ENCODE data around the gene MAN1A1.

MAN1A1 gene

GRCh38 chr6:119283979-119284545 lies 65.5 kb downstream of the MAN1A1 start:
- peaks cover 0 to 15% (median 0%) of the 10 kb centered on the region in 4 donors for H3K4me1 ChIP-seq
- H3K9me3 ChIP-seq = no peaks in the 10 kb centered on the region
- no peaks in the 10 kb centered on the region for H3K27me3 ChIP-seq
- H3K4me3 ChIP-seq = no peak overlapping the region
- intact Hi-C loops (cut with DNase I; ENCODE audit: low total_unique reads) = no loop called here
- TF ChIP-seq, protein P1, sequence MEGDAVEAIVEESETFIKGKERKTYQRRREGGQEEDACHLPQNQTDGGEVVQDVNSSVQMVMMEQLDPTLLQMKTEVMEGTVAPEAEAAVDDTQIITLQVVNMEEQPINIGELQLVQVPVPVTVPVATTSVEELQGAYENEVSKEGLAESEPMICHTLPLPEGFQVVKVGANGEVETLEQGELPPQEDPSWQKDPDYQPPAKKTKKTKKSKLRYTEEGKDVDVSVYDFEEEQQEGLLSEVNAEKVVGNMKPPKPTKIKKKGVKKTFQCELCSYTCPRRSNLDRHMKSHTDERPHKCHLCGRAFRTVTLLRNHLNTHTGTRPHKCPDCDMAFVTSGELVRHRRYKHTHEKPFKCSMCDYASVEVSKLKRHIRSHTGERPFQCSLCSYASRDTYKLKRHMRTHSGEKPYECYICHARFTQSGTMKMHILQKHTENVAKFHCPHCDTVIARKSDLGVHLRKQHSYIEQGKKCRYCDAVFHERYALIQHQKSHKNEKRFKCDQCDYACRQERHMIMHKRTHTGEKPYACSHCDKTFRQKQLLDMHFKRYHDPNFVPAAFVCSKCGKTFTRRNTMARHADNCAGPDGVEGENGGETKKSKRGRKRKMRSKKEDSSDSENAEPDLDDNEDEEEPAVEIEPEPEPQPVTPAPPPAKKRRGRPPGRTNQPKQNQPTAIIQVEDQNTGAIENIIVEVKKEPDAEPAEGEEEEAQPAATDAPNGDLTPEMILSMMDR (IDR thresholded peaks at IDR 0.05) = no peak
- DNase-seq = no peak
- H3K36me3 ChIP-seq = peaks cover 0 to 7% (median 0%) of the 10 kb centered on the region in 3 donors
- H3K27ac ChIP-seq = no peak overlapping the region

DNA sequence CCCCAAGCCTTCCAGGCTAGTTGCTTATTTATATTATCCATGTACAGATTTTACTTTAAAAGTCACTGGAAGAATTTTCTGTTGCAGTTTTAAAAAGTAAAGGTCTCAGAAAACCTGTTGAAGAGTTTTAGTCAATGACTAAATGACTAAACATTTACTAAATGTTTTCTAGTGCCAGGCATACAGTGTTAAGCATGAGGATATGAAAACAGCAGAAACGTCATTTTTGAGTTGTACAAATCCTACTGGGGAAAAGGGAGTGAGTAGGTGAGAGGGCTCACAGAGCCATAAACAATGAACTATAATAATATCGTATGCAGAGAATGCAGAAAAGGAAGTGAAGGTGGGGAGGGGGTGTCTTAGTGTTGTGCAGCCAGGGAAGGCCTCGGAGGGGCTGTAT lies 66.3 kb downstream of the MAN1A1 start:
- H3K4me1 ChIP-seq = peaks cover 0 to 15% (median 0%) of the 10 kb centered on the region in 4 donors
- no peaks in the 10 kb centered on the region for H3K9me3 ChIP-seq
- TF ChIP-seq, protein P1 (IDR thresholded peaks at IDR 0.05) = no peak
- H3K27ac ChIP-seq = no peak overlapping the region
- peaks cover 0 to 7% (median 0%) of the 10 kb centered on the region in 3 donors for H3K36me3 ChIP-seq
- intact Hi-C loops (cut with DNase I; ENCODE audit: low total_unique reads) = no loop called here
- no peaks in the 10 kb centered on the region for H3K27me3 ChIP-seq
- no peak for DNase-seq
- H3K4me3 ChIP-seq = no peak overlapping the region

DNA sequence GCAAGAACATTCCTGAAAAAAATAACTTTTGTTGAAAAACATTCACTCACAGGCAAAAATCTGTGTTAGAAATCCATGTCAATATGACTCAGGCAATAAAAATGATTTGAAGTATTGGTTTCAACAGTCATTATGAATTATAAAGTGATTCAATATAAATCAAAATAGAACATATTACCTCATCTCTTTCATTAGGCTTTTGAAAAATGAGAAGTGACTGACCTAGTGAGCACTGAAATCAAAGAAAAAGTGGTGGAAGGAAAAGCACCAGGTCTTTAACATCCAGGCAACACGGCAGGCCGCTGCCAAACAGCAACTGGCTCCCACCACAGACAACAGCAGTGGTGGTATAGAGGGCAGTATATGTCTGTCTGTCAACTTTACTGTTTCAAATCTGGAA lies 68.9 kb downstream of the MAN1A1 start:
- Histone ChIP-seq H3K27ac (no peak overlapping the region), H3K9me3 (no peaks in the 10 kb centered on the region), H3K27me3 (no peaks in the 10 kb centered on the region), H3K4me1 (peaks cover 0 to 21% (median 0%) of the 10 kb centered on the region in 4 donors), H3K4me3 (no peak overlapping the region), H3K36me3 (peaks cover 0 to 7% (median 0%) of the 10 kb centered on the region in 3 donors)
- TF ChIP-seq, protein P1 (IDR thresholded peaks at IDR 0.05) = no peak
- DNase-seq = no peak
- intact Hi-C loops (cut with DNase I; ENCODE audit: low total_unique reads) = no loop called here

- intact Hi-C loops (cut with DNase I; ENCODE audit: low total_unique reads) = no loop called here
- Histone ChIP-seq H3K9me3 (no peaks in the 10 kb centered on the region), H3K27me3 (no peaks in the 10 kb centered on the region), H3K27ac (no peak overlapping the region), H3K36me3 (peaks cover 0 to 7% (median 0%) of the 10 kb centered on the region in 3 donors), H3K4me1 (peaks cover 0 to 21% (median 0%) of the 10 kb centered on the region in 4 donors), H3K4me3 (no peak overlapping the region)
- DNase-seq = no peak
- TF ChIP-seq, protein P1 (IDR thresholded peaks at IDR 0.05) = no peak
Measured at GRCh38 chr6:119280080-119280479, 69.5 kb downstream of the MAN1A1 start.

DNA sequence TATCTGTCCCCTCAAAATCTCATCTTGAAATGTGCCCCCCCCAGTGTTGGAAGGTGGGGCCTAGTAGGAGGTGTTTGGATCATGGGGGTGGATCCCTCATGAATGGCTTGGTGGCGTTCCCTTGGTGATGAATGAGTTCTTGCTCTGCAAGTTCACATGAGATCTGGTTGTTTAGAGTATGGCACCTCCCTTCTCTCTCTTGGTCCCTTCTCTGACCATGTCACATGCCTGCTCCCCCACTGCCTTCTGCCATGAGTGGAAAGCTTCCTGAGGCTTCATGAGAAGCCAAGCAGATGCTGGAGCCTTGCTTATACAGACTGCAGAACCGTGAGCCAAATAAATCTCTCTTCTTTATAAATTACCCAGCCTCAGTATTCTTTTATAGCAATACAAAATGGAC lies 70.9 kb downstream of the MAN1A1 start:
- Histone ChIP-seq H3K4me1 (peaks cover 0 to 28% (median 0%) of the 10 kb centered on the region in 4 donors), H3K27me3 (no peaks in the 10 kb centered on the region), H3K4me3 (no peak overlapping the region), H3K9me3 (no peaks in the 10 kb centered on the region), H3K36me3 (peaks cover 0 to 3% (median 0%) of the 10 kb centered on the region in 3 donors), H3K27ac (no peak overlapping the region)
- no peak for DNase-seq
- intact Hi-C loops (cut with DNase I; ENCODE audit: low total_unique reads) = no loop called here
- TF ChIP-seq, protein P1 (IDR thresholded peaks at IDR 0.05) = no peak
